Vagina (tissue), 2 donors: ENCODE measurements around the gene RALBP1. TPM values are rescaled to one million over a fixed set of nuclear protein-coding genes. Genes with fewer than 3 reads are reported as not detected.

Source experiments
- DNase-seq, 2 donors: peaks; one replicate each; pipeline ENCODE4 v3.0.0-alpha.2; 2017; ENCODE audit errors: extremely low spot score in 2 of 2
- H3K27ac ChIP-seq: fragments of 200-600 bp; sonication (generic); one replicate; pipeline ENCODE4 v1.5.1; 2019
- H3K27me3 ChIP-seq: fragments of 200-600 bp; sonication (generic); one replicate; pipeline ENCODE4 v1.5.1; 2019
- H3K36me3 ChIP-seq, 2 donors: fragments of 200-600 bp; sonication (generic); one replicate each; pipeline ENCODE4 v1.5.1; 2017 to 2019
- H3K4me1 ChIP-seq: fragments of 200-600 bp; sonication (generic); one replicate; pipeline ENCODE4 v1.5.1; 2019
- H3K4me3 ChIP-seq, 2 donors: fragments of 200-600 bp; sonication (generic); 1 replicate in 1 of 2; 2 replicates in 1 of 2; pipeline ENCODE4 v1.5.1; 2016 to 2019
- H3K9me3 ChIP-seq: fragments of 200-600 bp; sonication (generic); one replicate; pipeline ENCODE4 v1.5.1; 2019
- CTCF ChIP-seq, 3 experiments: fragments of 450-650 bp in 2 of 3; fragments of 200-600 bp in 1 of 3; sonication (generic) in 1 of 3; IDR thresholded peaks; one replicate each; pipeline ENCODE4 v1.5.1; 2017 to 2019; ENCODE audit warnings: antibody characterized with exemption in 3 of 3, mild to moderate bottlenecking in 2 of 3, moderate library complexity in 2 of 3
- POLR2A ChIP-seq, 2 donors: fragments of 450-650 bp; IDR thresholded peaks; one replicate each; pipeline ENCODE4 v1.6.1; 2017; ENCODE audit warnings: antibody characterized with exemption in 2 of 2, mild to moderate bottlenecking in 2 of 2, moderate library complexity in 2 of 2
- POLR2AphosphoS5 ChIP-seq, 2 donors: sonication (generic); formaldehyde crosslinking; IDR thresholded peaks; one replicate each; pipeline ENCODE4 v1.9.0; 2017; ENCODE audit warnings: antibody characterized with exemption in 2 of 2, mild to moderate bottlenecking in 2 of 2, low read depth in 1 of 2; ENCODE audit not compliant: insufficient read depth in 1 of 2
- intact Hi-C: fragments of 100-400 bp; cut with DNase I; formaldehyde crosslinking; loops from one replicate; pipeline ENCODE4 v1.15.1; 2023
- total RNA-seq: library from RNA; depleted of rRNA; stranded (reverse); fragments of >200 nt; gene quantifications from one replicate; pipeline ENCODE4 v1.2.3, GENCODE V29; 2016

RALBP1 gene
- total RNA-seq, 1 donor from 2014 or later, result 65.6 TPM

- H3K27ac ChIP-seq, result no peak overlapping the region
- no peak for TF ChIP-seq POLR2AphosphoS5 (IDR thresholded peaks at IDR 0.05; ENCODE audit: insufficient read depth in 1 of 2, low read depth in 1 of 2)
- TF ChIP-seq CTCF (IDR thresholded peaks at IDR 0.05), result no peak
- TF ChIP-seq POLR2A (IDR thresholded peaks at IDR 0.05), result no peak
Measured at GRCh38 chr18:9563331-9563730, 88.0 kb downstream of the RALBP1 start.

GRCh38 chr18:9565407-9565806 is 90.1 kb downstream of the RALBP1 start:
- Histone ChIP-seq H3K27ac (no peak overlapping the region), H3K4me3 (no peak overlapping the region), H3K36me3 (peaks cover 0 to 52% of the 10 kb centered on the region in 2 donors), H3K4me1 (peaks cover 12% of the 10 kb centered on the region), H3K9me3 (no peaks in the 10 kb centered on the region), H3K27me3 (no peaks in the 10 kb centered on the region)
- intact Hi-C loops, result no loop called here
- TF ChIP-seq POLR2AphosphoS5 (IDR thresholded peaks at IDR 0.05; ENCODE audit: insufficient read depth in 1 of 2, low read depth in 1 of 2) (no peak), CTCF (IDR thresholded peaks at IDR 0.05) (no peak), POLR2A (IDR thresholded peaks at IDR 0.05) (no peak)
- DNase-seq, result no peak

More at GRCh38 chr18:9563331-9563730, 88.0 kb downstream of the RALBP1 start:
- H3K27me3 ChIP-seq, result no peaks in the 10 kb centered on the region
- H3K36me3 ChIP-seq, result peaks cover 0 to 47% of the 10 kb centered on the region in 2 donors
- H3K9me3 ChIP-seq, result no peaks in the 10 kb centered on the region
- no peak for DNase-seq
- intact Hi-C loops, result no loop called here
- H3K4me3 ChIP-seq, result no peak overlapping the region
- H3K4me1 ChIP-seq, result peaks cover 12% of the 10 kb centered on the region

- H3K27me3 ChIP-seq, result no peaks in the 10 kb centered on the region
- intact Hi-C loops, result no loop called here
- H3K4me1 ChIP-seq, result peaks cover 12% of the 10 kb centered on the region
- TF ChIP-seq POLR2AphosphoS5 (IDR thresholded peaks at IDR 0.05; ENCODE audit: insufficient read depth in 1 of 2, low read depth in 1 of 2) (no peak), POLR2A (IDR thresholded peaks at IDR 0.05) (no peak), CTCF (IDR thresholded peaks at IDR 0.05) (no peak)
- H3K9me3 ChIP-seq, result no peaks in the 10 kb centered on the region
- no peak overlapping the region for H3K27ac ChIP-seq
- DNase-seq, result no peak
- H3K36me3 ChIP-seq, result peaks cover 0 to 29% of the 10 kb centered on the region in 2 donors
- H3K4me3 ChIP-seq, result no peak overlapping the region
Measured at GRCh38 chr18:9568186-9568585, 92.9 kb downstream of the RALBP1 start.

GRCh38 chr18:9569178-9569577 is 93.9 kb downstream of the RALBP1 start:
- no peak for TF ChIP-seq CTCF (IDR thresholded peaks at IDR 0.05)
- TF ChIP-seq POLR2A (IDR thresholded peaks at IDR 0.05), result no peak
- no peak for TF ChIP-seq POLR2AphosphoS5 (IDR thresholded peaks at IDR 0.05; ENCODE audit: insufficient read depth in 1 of 2, low read depth in 1 of 2)
- Histone ChIP-seq H3K27ac (no peak overlapping the region), H3K9me3 (no peaks in the 10 kb centered on the region), H3K4me3 (no peak overlapping the region), H3K4me1 (peaks cover 12% of the 10 kb centered on the region), H3K36me3 (peaks cover 0 to 27% of the 10 kb centered on the region in 2 donors), H3K27me3 (no peaks in the 10 kb centered on the region)
- no peak for DNase-seq
- intact Hi-C loops, result no loop called here

GRCh38 chr18:9570255-9570654 is 94.9 kb downstream of the RALBP1 start:
- no peaks in the 10 kb centered on the region for H3K27me3 ChIP-seq
- intact Hi-C loops, result no loop called here
- no peaks in the 10 kb centered on the region for H3K9me3 ChIP-seq
- H3K36me3 ChIP-seq, result peaks cover 0 to 30% of the 10 kb centered on the region in 2 donors
- H3K4me1 ChIP-seq, result peaks cover 3% of the 10 kb centered on the region
- H3K4me3 ChIP-seq, result no peak overlapping the region
- H3K27ac ChIP-seq, result no peak overlapping the region
- no peak for DNase-seq
- no peak for TF ChIP-seq POLR2AphosphoS5 (IDR thresholded peaks at IDR 0.05; ENCODE audit: insufficient read depth in 1 of 2, low read depth in 1 of 2)
- no peak for TF ChIP-seq CTCF (IDR thresholded peaks at IDR 0.05)
- TF ChIP-seq POLR2A (IDR thresholded peaks at IDR 0.05), result no peak
